Fibroblast of skin of right quadriceps (primary cell): ENCODE measurements around the gene KRT23.
"Not testable (repeated sequence)": the region's sequence is repeated elsewhere in the genome, so short reads cannot be mapped to it uniquely, and the experiment has no call there.

ENCODE experiments used
- DNase-seq: peaks from one replicate; pipeline ENCODE4 v3.0.0-alpha.2; 2013

KRT23 gene

GRCh38 chr17:40949418-40949817 lies 12.0 kb upstream of the KRT23 start:
- DNase-seq = no peak

DNA sequence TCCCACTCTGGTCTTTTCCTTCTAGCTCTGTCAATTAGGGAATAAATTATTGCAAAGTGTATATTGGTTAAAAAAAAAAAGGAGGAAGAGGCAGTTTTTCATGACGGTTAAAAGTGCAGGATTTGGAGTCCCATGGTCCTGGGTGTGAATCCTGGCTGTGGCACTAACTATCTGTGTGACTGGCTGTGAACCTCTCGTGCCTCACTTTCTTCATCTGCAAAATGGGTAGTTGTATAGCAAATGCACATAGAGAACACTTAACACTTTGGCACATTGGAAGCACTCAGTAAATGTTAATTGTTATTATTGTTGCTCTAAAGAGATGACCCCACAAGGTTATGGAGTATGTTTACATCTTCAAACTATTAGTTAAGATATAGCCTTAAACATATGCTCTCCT lies 10.5 kb upstream of the KRT23 start:
- no peak for DNase-seq

DNA sequence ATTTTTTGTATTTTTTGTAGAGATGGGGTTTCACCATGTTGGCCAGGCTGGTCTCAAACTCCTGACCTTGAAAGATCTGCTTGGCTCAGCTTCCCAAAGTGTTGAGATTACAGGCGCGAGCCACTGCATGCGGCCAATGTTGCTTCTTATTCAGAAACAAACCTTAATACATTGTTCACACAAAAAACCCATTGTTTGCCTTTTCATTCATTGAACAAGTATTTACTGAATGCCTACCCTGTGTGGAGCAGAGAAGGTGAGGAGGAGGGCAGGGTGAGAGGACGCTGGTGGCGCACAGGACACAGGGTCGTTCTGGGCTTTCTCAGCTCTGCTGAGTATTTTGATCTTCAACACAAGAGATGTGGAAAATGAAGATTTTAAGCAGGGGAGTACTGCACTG lies 8.0 kb upstream of the KRT23 start:
- no peak for DNase-seq

- DNase-seq = no peak
Measured at GRCh38 chr17:40944531-40944930, 7.1 kb upstream of the KRT23 start.

- no peak for DNase-seq
Measured at GRCh38 chr17:40942553-40942952, 5.1 kb upstream of the KRT23 start.

DNA sequence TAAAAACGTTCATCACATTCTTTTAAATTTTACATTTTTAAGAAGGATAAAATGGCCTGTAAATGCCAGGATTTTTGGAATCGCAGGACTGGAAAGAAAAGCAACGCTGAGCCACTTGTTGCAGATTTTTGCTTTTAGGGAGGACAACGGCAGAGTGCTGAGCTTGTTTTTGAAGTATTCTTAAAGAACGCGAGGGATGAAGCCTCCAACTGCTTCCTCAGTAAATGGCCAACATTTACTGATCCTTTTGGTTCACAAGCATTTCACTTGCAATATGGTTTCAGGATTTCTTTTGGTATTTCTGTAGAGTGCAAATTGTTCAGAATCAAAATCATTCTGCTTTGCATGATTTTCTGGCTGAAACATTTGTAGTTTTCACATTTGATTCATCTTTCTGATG lies 2.8 kb upstream of the KRT23 start:
- DNase-seq = no peak

DNA sequence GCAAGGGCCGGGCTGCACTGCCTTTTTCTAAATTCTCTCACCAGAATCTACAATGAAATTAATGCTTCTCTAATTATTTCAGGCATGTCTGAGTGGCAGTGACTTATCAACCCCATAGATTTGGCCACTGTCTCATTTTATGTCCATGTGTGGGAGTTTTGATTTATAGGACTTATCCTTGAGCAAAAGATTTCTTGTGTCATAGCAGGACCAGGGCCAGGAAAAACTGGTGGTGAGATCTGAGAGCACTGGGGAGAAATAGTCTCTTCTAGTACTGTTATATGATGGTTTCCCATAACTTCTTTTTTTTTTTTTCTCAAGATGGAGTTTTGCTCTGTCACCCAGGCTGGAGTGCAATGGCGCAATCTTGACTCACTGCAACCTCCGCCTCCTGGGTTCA lies 1.5 kb upstream of the KRT23 start:
- peak; percentile 49 for DNase-seq

DNA sequence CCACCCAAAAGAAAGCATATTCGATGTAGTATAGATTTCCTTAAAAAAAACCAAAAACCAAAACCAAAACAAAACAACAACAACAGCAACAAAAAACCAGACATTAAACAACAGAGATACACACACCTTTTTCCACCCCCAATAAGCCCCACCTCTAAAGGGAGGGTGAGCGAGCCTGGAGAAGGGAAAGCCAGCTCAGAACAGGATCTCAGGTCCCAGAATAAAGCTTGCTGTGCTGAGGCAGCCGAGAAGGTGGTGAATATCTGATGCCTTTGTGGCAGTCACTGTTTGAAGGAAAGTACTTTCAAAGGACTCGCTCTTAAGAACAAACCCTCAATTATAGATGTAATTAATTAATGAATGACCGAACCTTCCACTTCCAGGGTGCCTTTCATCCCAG lies 470 bp downstream of the KRT23 start:
- DNase-seq = no peak

DNA sequence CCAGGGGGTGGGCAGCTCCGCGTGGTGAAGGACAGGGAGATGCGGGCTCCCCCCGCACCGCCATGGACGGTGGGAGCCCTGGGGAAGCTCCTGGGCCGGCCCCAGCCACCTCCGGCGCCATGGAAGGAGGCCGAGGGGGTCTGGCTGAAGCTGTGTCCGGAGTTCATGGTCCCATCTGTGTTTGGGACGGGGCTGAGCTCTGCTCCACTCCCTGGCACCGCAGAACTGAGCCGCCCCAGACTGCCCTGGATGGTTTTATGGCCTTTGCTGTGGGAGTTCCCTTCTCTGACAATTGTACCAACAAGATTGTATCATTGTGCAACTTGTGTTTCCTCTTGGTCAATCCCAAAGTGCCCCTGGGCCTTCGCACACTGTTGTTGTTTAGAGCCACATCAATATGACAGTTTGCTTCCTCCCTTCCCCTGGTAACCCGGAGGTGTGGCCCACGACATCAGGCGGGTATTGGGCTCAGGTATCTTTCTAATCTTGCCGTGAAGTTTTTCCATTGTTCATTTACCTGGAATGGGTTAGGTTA lies 942 bp downstream of the KRT23 start:
- no peak for DNase-seq

DNA sequence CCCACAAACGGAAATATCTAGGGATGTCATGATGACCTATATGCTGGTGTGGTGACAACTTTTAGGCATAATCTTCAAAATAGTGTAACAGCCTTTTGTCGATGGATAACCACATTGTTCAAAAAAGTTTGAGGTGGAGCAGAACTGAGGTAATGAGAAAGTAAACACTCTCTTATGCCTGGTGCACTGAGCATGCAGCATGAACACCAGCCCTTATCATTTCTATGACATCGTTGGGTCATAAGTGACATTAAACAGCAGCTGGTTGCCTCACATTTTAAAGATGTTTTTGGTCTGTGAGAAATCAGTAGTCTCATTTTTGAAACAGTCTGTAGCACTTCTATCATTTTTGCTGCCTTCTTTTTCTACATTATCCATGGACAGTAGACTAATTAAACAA lies 1.8 kb downstream of the KRT23 start:
- DNase-seq = no peak

- DNase-seq = no peak
Measured at GRCh38 chr17:40932608-40933007, 4.8 kb downstream of the KRT23 start.

GRCh38 chr17:40931311-40931710 lies 6.1 kb downstream of the KRT23 start:
- no peak for DNase-seq

- DNase-seq = no peak
Measured at GRCh38 chr17:40926341-40926740, 11.1 kb downstream of the KRT23 start.

GRCh38 chr17:40922239-40922638 lies 15.2 kb downstream of the KRT23 start:
- DNase-seq = peak; percentile 72

DNA sequence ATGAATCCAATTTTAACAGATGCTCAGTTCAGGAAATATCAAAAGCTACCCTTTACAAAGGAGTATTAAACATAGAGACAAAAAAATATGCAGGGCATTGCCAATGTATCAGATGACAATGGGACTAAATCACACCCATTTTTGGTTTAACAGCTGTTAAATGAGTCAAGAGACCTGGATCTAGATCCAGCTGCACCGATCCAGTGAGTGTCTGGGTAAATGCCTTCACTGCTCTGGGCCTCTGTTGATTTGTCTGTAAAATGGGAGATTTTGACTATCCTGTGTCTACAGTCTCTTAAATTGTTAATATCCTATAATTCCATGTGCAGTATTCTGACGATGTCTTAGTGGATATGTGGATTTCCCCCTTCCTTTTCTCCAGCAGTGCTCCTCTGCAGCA lies 16.4 kb downstream of the KRT23 start:
- DNase-seq = no peak

- DNase-seq = not testable (repeated sequence)
Measured at GRCh38 chr17:40917116-40917515, 20.3 kb downstream of the KRT23 start.

GRCh38 chr17:40916366-40916765 lies 21.1 kb downstream of the KRT23 start:
- DNase-seq = no peak

- DNase-seq = peak; percentile 75
Measured at GRCh38 chr17:40915721-40916256, 21.7 kb downstream of the KRT23 start.

- DNase-seq = peak; percentile 97
Measured at GRCh38 chr17:40915199-40915661, 22.2 kb downstream of the KRT23 start.

DNA sequence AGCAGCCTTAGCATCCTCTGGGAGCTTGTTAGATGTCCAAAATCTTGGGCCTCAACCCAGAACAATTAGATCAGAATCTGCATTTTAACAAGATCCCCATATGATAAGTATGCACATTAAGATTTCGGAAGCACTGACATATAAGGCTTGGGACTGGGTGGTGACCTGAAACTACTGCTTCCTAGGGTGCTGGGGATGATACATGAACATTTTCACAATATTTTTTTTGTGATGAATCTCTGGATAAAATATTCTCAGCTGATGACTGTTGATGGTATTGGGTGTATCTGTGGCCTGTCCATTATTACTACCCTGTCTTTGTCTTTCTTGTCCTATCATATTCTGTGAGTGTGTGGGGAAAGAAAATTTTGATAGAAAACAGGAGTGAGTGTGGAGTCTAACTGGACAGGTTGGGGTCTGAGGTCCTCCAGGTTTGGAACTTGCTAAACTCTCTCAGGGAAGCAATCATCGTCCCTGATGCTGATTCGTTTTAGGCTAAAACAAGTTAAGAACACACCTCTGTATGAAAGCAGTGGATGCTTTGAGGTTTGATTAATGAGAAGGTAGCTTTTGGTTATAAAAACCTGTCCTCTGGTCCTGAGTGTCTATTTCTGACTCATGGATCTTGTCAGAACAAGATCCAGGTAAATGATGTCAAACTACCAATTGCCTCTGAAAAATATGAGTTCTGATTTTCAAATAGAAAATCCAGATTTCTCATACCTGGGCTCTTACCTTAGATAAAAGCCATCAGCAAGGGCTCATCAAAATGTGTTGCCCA lies 23.2 kb downstream of the KRT23 start:
- no peak for DNase-seq

DNA sequence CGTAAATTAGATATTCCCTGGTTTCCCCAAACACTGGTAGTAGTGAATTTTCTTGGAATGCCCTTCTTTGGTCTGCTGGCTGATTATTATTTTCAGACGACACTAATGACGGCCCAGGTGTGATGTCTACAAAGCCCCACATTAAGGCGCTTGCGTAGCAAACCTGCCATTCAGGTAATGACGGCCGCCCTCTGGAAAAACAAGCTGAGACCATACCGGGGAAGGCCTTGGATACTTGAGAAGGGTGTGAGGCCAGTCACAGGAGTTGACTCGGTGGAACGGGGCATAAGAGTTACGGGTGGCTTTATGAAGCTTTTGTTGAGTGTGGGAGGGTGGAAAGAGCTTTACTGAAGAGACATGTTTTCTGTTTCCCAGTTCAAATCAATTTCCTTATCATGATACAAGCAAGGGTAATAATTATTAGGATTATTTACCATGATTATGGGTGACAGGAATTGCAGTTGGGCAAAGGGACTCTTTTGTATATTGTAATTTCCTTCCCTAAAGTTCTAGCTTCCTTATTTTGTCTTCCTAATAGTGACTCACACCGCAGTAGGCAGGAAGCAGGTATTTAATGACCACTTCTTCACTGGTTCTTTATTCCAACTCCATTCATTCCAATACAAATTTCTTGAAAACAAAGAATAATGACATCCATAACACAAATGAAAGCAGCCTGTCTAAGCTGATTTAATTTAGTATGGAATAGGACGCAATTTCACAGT lies 24.8 kb downstream of the KRT23 start:
- no peak for DNase-seq

DNA sequence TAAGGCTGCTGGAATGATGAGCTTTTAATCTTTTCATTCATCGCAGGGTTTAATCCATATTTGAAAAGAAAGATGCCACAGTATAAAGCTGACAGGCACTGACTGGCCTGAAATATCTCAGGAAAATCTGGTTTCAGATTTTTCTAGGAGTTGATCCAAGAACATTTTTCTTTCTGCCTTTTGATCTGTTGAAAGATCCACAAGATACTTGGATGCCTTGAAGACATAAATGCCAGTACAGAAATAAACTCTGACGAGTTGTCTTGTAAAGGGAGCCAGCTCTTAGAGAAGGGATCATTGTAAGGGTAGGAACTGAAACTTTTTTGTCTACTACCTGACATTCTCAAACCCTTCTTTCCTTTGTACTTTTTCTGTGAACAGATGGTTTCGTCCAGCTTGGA lies 27.0 kb downstream of the KRT23 start:
- peak; percentile 92 for DNase-seq

GRCh38 chr17:40909755-40910154 lies 27.7 kb downstream of the KRT23 start:
- DNase-seq = peak; percentile 75

DNA sequence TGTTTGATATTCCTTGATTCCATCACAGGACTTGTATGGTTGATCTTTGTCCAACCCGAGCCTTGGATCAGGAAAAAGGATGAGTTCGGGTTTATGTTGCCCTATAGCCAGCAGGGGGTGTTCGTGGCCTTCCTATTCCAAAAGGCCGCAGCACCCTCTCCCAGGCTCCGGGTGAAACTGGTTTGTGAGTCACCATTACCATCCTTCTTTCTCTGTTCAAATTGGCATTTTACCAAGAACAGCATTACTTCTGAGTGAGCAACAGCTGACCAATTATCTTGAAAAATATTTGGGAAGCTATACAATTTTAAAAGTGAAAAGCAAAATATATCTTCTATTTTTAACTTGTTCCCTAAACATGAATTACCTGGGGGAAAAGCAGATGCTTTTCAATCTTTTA lies 28.1 kb downstream of the KRT23 start:
- DNase-seq = peak; percentile 98
